ENCODE measurements around the gene GBP3. TPM values are rescaled to one million over a fixed set of nuclear protein-coding genes. Genes with fewer than 3 reads are reported as not detected.
"Not testable (repeated sequence)": the region's sequence is repeated elsewhere in the genome, so short reads cannot be mapped to it uniquely, and the experiment has no call there.

The GBP3 gene
- total RNA-seq, 1 donor from 2014 or later = 2.1 TPM

DNA sequence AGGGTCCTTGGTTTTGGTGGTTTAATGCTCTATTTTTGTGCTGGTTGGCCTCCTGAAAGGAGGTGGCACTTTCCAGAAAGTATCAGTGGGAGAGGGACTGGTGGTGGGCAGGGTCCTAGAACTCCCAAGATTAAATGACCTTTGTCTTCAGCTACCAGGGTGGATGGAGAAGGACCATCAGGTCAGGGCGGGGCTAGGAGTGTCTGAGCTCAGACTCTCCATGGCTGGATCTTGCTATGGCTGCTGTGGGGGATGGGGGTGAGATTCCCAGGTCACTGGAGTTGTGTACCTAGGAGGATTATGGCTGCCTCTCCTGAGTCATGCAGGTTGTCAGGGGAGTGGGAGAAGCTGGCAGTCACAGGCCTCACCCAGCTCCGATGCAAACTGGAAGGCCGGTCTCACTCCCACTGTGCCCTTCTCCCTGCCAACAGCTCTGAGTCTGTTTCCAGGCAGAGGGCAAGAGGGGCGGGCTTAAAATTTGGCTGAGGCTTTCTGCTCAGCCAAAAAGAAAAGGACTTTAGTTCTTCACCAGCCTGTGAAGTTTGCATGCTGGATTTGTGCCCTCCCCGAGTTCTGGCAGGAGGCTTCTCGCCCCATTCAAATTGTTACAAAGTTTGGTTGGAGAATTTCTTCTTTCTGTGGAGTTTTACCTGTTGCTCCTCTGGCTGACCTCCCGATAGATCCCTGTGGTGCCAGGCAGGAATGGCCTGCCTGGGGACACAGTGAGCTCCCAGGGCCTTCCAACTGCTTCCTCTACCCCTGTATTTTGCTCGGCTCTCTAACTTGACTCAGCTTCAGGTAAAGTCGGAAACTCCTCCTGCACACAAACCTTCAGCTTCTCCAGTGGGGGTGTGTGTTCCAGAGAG lies 17.1 kb downstream of the GBP3 start:
- no peak overlapping the region for H3K27ac ChIP-seq (ENCODE audit: low read depth, low read length)
- peaks cover 2 to 11% (median 8%) of the 10 kb centered on the region in 3 donors for H3K36me3 ChIP-seq (ENCODE audit: control insufficient read depth in 3 of 3, insufficient read depth in 3 of 3, low read length in 3 of 3)
- no peak overlapping the region for H3K4me3 ChIP-seq (ENCODE audit: low read length in 3 of 3)
- H3K27me3 ChIP-seq (ENCODE audit: control insufficient read depth in 3 of 3, insufficient read depth in 3 of 3, low read length in 3 of 3) = no peaks in the 10 kb centered on the region
- no peaks in the 10 kb centered on the region for H3K4me1 ChIP-seq (ENCODE audit: control insufficient read depth in 3 of 3, insufficient read depth in 3 of 3, low read length in 3 of 3)
- H3K9me3 ChIP-seq (ENCODE audit: control insufficient read depth in 3 of 3, low read length in 3 of 3) = no peaks in the 10 kb centered on the region
- H3K9ac ChIP-seq (ENCODE audit: low read depth in 1 of 3, low read length in 3 of 3) = no peak overlapping the region

DNA sequence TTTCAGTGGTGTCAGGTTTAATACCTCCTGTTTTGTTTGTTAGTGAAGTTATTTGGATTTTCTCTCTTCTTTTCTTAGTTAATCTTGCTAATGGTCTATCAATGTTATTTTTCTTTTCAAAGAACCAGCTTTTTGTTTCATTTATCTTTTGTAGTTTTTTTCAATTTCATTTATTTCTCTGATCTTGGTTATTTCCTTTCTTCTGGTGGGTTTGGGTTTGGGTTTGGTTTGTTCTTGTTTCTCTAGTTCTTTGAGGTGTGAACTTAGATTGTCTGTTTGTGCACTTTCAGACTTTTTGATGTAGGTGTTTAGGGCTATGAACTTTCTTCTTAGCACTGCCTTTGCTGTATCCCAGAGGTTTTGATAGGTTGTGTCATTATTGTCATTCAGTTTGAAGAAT lies 20.5 kb downstream of the GBP3 start:
- H3K27ac ChIP-seq (ENCODE audit: low read depth, low read length); H3K27me3 ChIP-seq (ENCODE audit: control insufficient read depth in 3 of 3, insufficient read depth in 3 of 3, low read length in 3 of 3); H3K4me1 ChIP-seq (ENCODE audit: control insufficient read depth in 3 of 3, insufficient read depth in 3 of 3, low read length in 3 of 3); H3K4me3 ChIP-seq (ENCODE audit: low read length in 3 of 3); H3K9ac ChIP-seq (ENCODE audit: low read depth in 1 of 3, low read length in 3 of 3); H3K9me3 ChIP-seq (ENCODE audit: control insufficient read depth in 3 of 3, low read length in 3 of 3); H3K36me3 ChIP-seq (ENCODE audit: control insufficient read depth in 3 of 3, insufficient read depth in 3 of 3, low read length in 3 of 3): not testable (repeated sequence)

DNA sequence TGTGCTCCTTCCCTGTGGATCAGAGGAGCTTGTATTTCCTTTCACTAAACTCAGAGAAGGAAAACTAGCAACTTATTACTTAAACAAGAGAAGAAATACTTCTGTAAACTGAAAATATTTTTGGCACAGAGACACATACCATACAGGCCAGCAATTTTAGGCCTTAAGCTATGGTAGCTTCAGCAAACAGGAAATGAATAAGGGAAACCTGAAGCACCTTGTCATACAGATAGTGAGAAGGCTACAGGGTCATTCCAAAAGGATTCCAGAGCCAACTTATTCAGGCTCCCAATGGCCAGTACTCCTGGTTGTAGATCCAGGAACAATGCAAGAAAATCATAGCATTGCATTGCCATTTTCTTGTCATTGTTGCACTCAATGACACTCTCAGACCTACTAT lies 21.2 kb downstream of the GBP3 start:
- Histone ChIP-seq H3K4me3 (ENCODE audit: low read length in 3 of 3) (no peak overlapping the region), H3K4me1 (ENCODE audit: control insufficient read depth in 3 of 3, insufficient read depth in 3 of 3, low read length in 3 of 3) (no peaks in the 10 kb centered on the region), H3K36me3 (ENCODE audit: control insufficient read depth in 3 of 3, insufficient read depth in 3 of 3, low read length in 3 of 3) (no peaks in the 10 kb centered on the region), H3K27me3 (ENCODE audit: control insufficient read depth in 3 of 3, insufficient read depth in 3 of 3, low read length in 3 of 3) (no peaks in the 10 kb centered on the region), H3K9me3 (ENCODE audit: control insufficient read depth in 3 of 3, low read length in 3 of 3) (no peaks in the 10 kb centered on the region), H3K9ac (ENCODE audit: low read depth in 1 of 3, low read length in 3 of 3) (no peak overlapping the region), H3K27ac (ENCODE audit: low read depth, low read length) (no peak overlapping the region)

DNA sequence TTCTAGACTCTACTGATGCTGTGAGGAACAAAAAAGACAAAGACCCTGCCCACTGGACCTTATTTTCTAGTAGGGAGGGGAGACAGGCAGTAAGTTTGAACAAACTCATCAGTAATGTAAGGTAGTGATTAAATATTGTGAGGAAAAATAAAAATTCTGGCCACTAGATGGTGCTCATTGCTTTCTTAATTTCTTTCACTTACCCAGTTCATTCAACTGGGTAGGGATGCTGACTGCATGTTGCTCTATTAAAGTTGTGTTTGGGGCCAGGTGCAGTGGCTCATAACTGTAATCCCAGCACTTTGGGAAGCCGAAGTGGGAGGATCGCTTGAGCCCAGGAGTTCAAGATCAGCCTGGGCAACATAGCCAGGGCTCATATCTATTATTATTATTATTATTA lies 23.9 kb downstream of the GBP3 start:
- Histone ChIP-seq H3K9ac (ENCODE audit: low read depth in 1 of 3, low read length in 3 of 3) (no peak overlapping the region), H3K36me3 (ENCODE audit: control insufficient read depth in 3 of 3, insufficient read depth in 3 of 3, low read length in 3 of 3) (no peaks in the 10 kb centered on the region), H3K9me3 (ENCODE audit: control insufficient read depth in 3 of 3, low read length in 3 of 3) (no peaks in the 10 kb centered on the region), H3K4me1 (ENCODE audit: control insufficient read depth in 3 of 3, insufficient read depth in 3 of 3, low read length in 3 of 3) (peaks cover 0 to 1% (median 1%) of the 10 kb centered on the region in 3 donors), H3K27ac (ENCODE audit: low read depth, low read length) (no peak overlapping the region), H3K27me3 (ENCODE audit: control insufficient read depth in 3 of 3, insufficient read depth in 3 of 3, low read length in 3 of 3) (no peaks in the 10 kb centered on the region), H3K4me3 (ENCODE audit: low read length in 3 of 3) (no peak overlapping the region)

DNA sequence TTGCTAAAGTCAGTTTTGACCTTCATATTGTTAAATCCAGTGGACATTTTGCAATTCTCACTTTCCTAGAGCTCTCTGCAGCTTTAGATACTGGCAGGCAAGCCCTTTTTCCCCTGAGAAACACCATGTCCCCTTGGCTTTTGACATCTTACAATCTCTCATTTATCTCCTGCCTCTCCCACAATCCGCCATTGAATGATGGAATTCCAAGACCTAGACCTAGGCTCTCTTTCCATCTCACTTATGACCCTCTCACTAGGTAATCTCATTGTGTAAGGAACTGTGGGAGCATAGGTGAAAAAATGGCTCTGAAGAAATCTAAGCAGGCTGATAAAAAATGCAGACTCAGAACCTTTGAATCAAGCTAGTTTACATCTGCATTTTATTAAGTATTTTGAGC lies 32.2 kb downstream of the GBP3 start:
- Histone ChIP-seq H3K27me3 (ENCODE audit: control insufficient read depth in 3 of 3, insufficient read depth in 3 of 3, low read length in 3 of 3) (no peaks in the 10 kb centered on the region), H3K9me3 (ENCODE audit: control insufficient read depth in 3 of 3, low read length in 3 of 3) (no peaks in the 10 kb centered on the region), H3K9ac (ENCODE audit: low read depth in 1 of 3, low read length in 3 of 3) (no peak overlapping the region), H3K4me1 (ENCODE audit: control insufficient read depth in 3 of 3, insufficient read depth in 3 of 3, low read length in 3 of 3) (peaks cover 9 to 15% (median 9%) of the 10 kb centered on the region in 3 donors), H3K36me3 (ENCODE audit: control insufficient read depth in 3 of 3, insufficient read depth in 3 of 3, low read length in 3 of 3) (peaks cover 0 to 11% (median 5%) of the 10 kb centered on the region in 3 donors), H3K4me3 (ENCODE audit: low read length in 3 of 3) (no peak overlapping the region), H3K27ac (ENCODE audit: low read depth, low read length) (no peak overlapping the region)

DNA sequence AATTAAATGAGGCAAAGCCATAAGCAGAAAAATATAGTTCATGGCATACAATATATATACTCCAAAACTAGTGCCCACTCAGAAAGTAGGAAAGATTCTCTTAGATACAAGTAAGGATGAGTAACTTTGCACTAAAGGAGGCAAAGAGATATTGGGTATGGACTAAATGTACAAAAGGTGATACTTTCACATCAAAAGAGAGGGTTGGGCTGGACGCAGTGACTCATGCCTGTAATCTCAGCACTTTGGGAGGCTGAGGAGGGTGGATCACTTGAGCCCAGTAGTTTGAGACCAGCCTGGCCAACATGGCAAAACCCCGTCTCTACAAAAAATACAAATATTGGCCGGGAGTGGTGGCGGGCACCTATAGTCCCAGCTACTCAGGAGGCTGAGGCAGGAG lies 37.0 kb downstream of the GBP3 start:
- Histone ChIP-seq H3K9me3 (ENCODE audit: control insufficient read depth in 3 of 3, low read length in 3 of 3) (no peaks in the 10 kb centered on the region), H3K27me3 (ENCODE audit: control insufficient read depth in 3 of 3, insufficient read depth in 3 of 3, low read length in 3 of 3) (no peaks in the 10 kb centered on the region), H3K9ac (ENCODE audit: low read depth in 1 of 3, low read length in 3 of 3) (peak overlapping the region in 1 of 3 donors; percentile 52), H3K4me3 (ENCODE audit: low read length in 3 of 3) (no peak overlapping the region), H3K36me3 (ENCODE audit: control insufficient read depth in 3 of 3, insufficient read depth in 3 of 3, low read length in 3 of 3) (peaks cover 3 to 15% (median 10%) of the 10 kb centered on the region in 3 donors), H3K27ac (ENCODE audit: low read depth, low read length) (peak overlapping the region; percentile 32), H3K4me1 (ENCODE audit: control insufficient read depth in 3 of 3, insufficient read depth in 3 of 3, low read length in 3 of 3) (peaks cover 7 to 17% (median 8%) of the 10 kb centered on the region in 3 donors)

DNA sequence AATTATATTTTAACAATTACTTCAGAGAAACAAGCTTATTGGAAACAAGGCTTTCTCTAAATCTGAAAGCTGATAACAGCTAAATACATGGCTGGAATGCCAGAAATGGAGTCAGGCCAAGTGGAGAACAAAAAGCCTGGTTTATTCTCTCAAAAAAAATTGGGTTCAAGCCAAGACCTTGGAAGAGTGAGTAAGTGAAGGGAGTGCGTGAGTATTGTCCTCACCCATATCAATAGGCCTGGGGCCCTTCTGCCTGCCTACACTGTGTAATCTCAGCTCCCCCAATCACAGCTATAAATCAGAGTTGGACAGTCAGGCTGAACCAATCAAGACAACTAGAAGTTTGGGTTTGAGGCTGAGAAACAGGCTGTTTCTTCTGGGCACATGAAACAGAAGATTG lies 37.6 kb downstream of the GBP3 start:
- no peaks in the 10 kb centered on the region for H3K9me3 ChIP-seq (ENCODE audit: control insufficient read depth in 3 of 3, low read length in 3 of 3)
- peak overlapping the region in 1 of 3 donors; percentile 52 for H3K9ac ChIP-seq (ENCODE audit: low read depth in 1 of 3, low read length in 3 of 3)
- no peak overlapping the region for H3K4me3 ChIP-seq (ENCODE audit: low read length in 3 of 3)
- H3K27ac ChIP-seq (ENCODE audit: low read depth, low read length) = peak overlapping the region; percentile 32
- peaks cover 3 to 15% (median 10%) of the 10 kb centered on the region in 3 donors for H3K36me3 ChIP-seq (ENCODE audit: control insufficient read depth in 3 of 3, insufficient read depth in 3 of 3, low read length in 3 of 3)
- H3K27me3 ChIP-seq (ENCODE audit: control insufficient read depth in 3 of 3, insufficient read depth in 3 of 3, low read length in 3 of 3) = no peaks in the 10 kb centered on the region
- H3K4me1 ChIP-seq (ENCODE audit: control insufficient read depth in 3 of 3, insufficient read depth in 3 of 3, low read length in 3 of 3) = peaks cover 7 to 17% (median 9%) of the 10 kb centered on the region in 3 donors

DNA sequence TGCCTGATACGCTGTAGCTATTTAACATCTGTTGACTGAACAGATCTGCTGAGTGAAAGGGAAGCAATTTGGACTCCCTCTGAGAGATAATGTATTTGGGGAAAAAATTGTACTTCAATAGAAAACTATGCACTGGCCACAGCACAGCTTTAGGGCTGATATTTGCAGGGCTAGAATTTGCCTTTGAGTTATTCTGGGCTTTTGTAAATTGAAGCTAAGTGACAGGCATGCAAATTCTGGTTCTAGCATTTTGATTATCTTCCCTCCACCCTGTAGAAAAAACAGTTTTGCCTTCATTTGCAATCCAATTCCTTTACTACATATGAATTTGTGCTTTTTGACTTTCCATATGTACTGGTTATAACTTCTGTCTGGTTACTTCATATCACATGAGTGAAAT lies 38.1 kb downstream of the GBP3 start:
- peaks cover 7 to 17% (median 13%) of the 10 kb centered on the region in 3 donors for H3K4me1 ChIP-seq (ENCODE audit: control insufficient read depth in 3 of 3, insufficient read depth in 3 of 3, low read length in 3 of 3)
- H3K36me3 ChIP-seq (ENCODE audit: control insufficient read depth in 3 of 3, insufficient read depth in 3 of 3, low read length in 3 of 3) = peaks cover 3 to 15% (median 10%) of the 10 kb centered on the region in 3 donors
- H3K9me3 ChIP-seq (ENCODE audit: control insufficient read depth in 3 of 3, low read length in 3 of 3) = no peaks in the 10 kb centered on the region
- no peaks in the 10 kb centered on the region for H3K27me3 ChIP-seq (ENCODE audit: control insufficient read depth in 3 of 3, insufficient read depth in 3 of 3, low read length in 3 of 3)
- peak overlapping the region; percentile 32 for H3K27ac ChIP-seq (ENCODE audit: low read depth, low read length)
- H3K4me3 ChIP-seq (ENCODE audit: low read length in 3 of 3) = peak overlapping the region in 1 of 3 donors; percentile 10
- no peak overlapping the region for H3K9ac ChIP-seq (ENCODE audit: low read depth in 1 of 3, low read length in 3 of 3)

DNA sequence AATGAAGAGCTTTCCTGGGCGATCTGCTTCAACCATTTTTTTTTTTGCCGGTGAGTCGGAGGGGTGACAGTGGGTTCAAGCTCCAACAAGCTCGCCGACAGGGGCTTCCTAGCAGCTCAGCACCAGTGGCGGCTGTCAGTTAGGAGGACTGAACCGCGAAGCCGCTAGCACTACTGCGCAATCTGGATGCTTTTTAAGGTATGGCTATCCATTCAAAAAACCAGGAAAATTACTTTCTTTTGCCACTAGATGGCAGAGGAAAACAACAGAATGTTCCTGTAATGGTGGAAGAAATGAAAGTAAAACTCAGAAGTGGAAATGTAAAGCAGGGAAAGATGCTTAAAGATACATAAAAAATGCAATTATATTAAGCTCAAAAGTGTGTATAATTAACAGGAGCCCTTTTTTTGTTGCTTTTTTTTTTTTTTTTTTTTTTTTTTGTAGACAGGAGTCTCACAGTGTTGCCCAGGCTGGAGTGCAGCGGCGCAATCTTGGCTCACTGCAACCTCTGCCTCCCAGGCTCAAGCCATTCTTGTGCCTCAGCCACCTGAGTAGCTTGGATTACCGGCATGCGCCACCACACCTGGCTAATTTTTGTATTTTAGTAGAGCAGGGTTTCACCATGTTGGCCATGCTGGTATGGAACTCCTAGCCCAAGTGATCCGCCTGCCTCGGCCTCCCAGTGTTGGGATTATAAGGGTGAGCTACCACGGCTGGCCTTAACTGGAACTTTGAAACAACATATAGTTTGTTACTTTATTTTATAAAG lies 38.7 kb downstream of the GBP3 start:
- H3K36me3 ChIP-seq (ENCODE audit: control insufficient read depth in 3 of 3, insufficient read depth in 3 of 3, low read length in 3 of 3) = peaks cover 3 to 15% (median 10%) of the 10 kb centered on the region in 3 donors
- peak overlapping the region in 1 of 3 donors; percentile 10 for H3K4me3 ChIP-seq (ENCODE audit: low read length in 3 of 3)
- H3K4me1 ChIP-seq (ENCODE audit: control insufficient read depth in 3 of 3, insufficient read depth in 3 of 3, low read length in 3 of 3) = peaks cover 7 to 17% (median 13%) of the 10 kb centered on the region in 3 donors
- H3K27ac ChIP-seq (ENCODE audit: low read depth, low read length) = no peak overlapping the region
- no peaks in the 10 kb centered on the region for H3K9me3 ChIP-seq (ENCODE audit: control insufficient read depth in 3 of 3, low read length in 3 of 3)
- H3K27me3 ChIP-seq (ENCODE audit: control insufficient read depth in 3 of 3, insufficient read depth in 3 of 3, low read length in 3 of 3) = no peaks in the 10 kb centered on the region
- H3K9ac ChIP-seq (ENCODE audit: low read depth in 1 of 3, low read length in 3 of 3) = no peak overlapping the region

DNA sequence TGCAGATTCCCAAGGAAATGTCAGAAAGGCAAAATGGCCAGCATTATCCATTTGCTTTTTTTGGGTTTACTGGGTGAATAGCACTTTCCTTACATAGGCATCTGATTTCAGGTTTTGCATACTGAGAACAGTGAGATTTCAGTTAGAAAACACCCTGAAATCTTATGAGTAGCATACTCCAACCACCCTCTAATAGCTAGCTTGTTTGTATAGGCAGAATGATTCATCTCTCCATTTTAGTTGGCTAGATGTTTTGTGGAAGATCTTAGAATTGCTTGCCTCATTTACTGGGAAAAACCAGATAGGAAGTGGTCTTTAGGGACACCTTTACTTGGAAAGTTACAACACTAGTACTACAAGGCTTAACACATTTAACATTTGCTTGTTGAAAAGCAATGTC lies 40.6 kb downstream of the GBP3 start:
- H3K4me1 ChIP-seq (ENCODE audit: control insufficient read depth in 3 of 3, insufficient read depth in 3 of 3, low read length in 3 of 3) = peaks cover 7 to 17% (median 13%) of the 10 kb centered on the region in 3 donors

More for the DNA sequence above, 40.6 kb downstream of the GBP3 start:
- Histone ChIP-seq H3K27me3 (ENCODE audit: control insufficient read depth in 3 of 3, insufficient read depth in 3 of 3, low read length in 3 of 3) (no peaks in the 10 kb centered on the region), H3K4me3 (ENCODE audit: low read length in 3 of 3) (no peak overlapping the region), H3K36me3 (ENCODE audit: control insufficient read depth in 3 of 3, insufficient read depth in 3 of 3, low read length in 3 of 3) (peaks cover 3 to 10% (median 9%) of the 10 kb centered on the region in 3 donors), H3K9me3 (ENCODE audit: control insufficient read depth in 3 of 3, low read length in 3 of 3) (no peaks in the 10 kb centered on the region), H3K9ac (ENCODE audit: low read depth in 1 of 3, low read length in 3 of 3) (no peak overlapping the region), H3K27ac (ENCODE audit: low read depth, low read length) (no peak overlapping the region)
